Stimulated activated CD8-positive, alpha-beta memory T cell treated with anti-CD3 and anti-CD28 coated beads, Interleukin-4, amount 100 ng/mL, for 48 hours (primary cell): ENCODE results near the gene AQP1.

ENCODE experiments used
- DNase-seq: peaks from one replicate; pipeline ENCODE4 v3.0.0-alpha.2; 2020

AQP1 gene

DNA sequence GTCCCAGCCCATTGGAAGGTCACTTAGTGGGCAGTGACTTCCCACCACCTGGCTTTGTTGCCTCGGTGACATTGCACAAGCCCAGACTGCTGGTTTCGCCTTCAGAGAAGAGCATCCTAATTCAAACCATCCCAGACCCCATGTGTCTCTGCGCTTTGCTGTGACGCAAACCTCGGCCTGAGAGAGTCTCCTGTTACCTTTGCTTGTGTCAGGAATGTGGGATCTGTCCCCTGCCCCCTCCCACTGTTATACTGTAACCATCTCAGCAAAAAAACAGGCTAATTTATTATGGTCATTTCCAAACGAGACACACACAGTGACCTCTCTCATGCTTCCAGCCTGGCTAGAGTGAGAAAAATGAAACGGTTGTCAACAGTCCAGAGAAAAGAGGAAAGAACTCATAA lies 25.0 kb upstream of the AQP1 start:
- no peak for DNase-seq

- no peak for DNase-seq
These were observed 24.2 kb upstream of the AQP1 start for GRCh38 chr7:30887464-30887872.

DNA sequence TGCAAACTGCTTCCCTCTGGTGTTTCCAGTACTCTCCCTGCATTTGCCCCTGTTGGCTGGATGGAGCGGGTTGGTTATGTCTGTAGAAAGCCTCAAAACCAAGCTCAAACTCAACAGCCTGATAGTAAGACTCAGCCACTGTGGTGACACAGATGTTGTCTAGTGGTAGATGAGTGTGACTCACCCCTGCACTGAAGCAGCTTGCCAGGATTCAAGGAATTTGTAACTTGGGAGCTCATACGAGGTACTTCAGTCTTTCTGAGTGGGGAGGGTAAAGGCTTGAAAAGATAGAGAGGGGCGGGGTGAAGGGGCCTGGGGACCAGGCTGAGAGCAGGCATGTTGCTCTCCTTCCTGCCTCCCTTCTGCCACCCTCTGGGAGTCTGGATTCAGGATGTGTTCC lies 22.9 kb upstream of the AQP1 start:
- no peak for DNase-seq

- no peak for DNase-seq
These were observed 21.4 kb upstream of the AQP1 start for GRCh38 chr7:30890226-30890625.

- DNase-seq: no peak
These were observed 18.3 kb upstream of the AQP1 start for GRCh38 chr7:30893357-30893756.

GRCh38 chr7:30894009-30894408 lies 17.6 kb upstream of the AQP1 start:
- no peak for DNase-seq

DNA sequence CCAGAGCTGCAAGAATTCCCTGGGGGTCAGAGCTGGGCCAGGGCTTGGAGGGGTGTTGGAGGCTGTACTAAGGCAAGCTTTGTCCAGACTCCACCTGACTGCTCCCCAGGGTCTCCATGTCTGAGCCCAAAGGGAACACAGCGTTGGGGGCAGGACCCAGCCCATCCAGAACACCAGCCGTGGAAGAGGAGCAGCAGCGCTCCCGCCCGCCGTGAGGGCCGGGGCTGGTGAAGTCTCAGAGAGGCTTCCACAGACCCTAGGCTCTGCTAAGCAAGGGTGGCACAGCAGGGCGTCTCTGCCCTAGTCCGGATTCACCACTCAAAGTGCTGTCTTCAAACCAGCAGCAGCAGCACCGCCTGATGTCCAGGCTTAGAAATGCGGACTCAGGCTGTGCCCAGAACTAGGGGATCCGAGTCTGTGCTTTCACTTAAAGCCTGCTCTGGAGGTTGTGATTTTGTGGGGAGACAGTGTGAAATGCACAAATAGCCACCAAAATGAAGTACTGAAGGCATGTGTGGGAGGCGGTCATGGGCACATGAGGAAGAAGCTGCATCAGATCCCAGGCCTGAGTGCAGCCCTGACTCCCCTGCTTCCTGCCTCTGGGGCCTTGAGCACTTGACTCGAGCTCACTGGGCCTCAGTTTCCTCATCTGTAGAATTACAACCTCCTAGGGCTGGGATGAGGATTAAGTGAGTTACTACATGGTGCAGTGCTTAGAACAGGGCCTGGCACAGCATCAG lies 16.6 kb upstream of the AQP1 start:
- DNase-seq: no peak

DNA sequence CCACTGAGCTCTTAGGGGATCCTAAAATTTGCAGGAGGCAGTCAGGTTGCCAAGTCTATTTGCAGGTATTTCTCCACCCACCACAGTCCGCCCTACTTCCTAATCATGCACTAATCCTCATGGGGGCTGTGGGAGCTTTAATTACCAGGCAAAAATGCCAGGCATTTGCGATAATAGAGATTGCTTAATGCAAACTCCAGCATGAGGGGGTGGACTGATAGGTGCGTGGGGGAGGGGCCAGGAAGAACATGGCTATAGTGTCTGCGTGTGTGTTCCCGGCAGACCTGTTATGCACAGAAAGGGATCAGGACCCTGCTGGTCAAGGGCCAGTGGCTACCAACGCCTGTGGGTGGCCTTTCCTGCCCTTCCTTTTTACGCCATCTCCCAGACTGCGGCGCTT lies 15.6 kb upstream of the AQP1 start:
- no peak for DNase-seq

- DNase-seq: no peak
These were observed 14.6 kb upstream of the AQP1 start for GRCh38 chr7:30896783-30897637.

GRCh38 chr7:30897770-30898169 lies 13.9 kb upstream of the AQP1 start:
- DNase-seq: no peak

DNA sequence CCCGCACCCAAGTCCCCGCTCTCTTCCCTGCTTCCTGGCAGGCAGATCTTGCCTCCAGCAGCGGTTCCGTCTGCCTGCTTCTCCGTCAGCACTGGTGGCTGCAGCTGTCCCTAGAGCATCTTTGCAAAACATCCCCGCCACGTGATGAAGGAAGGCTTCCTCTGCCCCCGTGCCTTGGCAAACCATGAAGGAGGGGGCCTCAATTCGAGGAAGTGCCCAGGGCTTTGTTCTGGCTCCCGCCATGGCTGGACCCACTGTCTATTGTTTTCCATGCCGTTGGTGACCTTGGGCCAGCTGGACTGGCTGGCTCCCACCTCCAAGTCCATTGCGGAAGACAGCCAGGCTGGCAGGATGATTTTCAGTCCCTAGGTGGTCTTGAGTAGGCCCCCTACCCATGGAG lies 13.2 kb upstream of the AQP1 start:
- DNase-seq: no peak

GRCh38 chr7:30899066-30899465 lies 12.6 kb upstream of the AQP1 start:
- no peak for DNase-seq

- DNase-seq: no peak
These were observed 12.0 kb upstream of the AQP1 start for GRCh38 chr7:30899630-30900029.

DNA sequence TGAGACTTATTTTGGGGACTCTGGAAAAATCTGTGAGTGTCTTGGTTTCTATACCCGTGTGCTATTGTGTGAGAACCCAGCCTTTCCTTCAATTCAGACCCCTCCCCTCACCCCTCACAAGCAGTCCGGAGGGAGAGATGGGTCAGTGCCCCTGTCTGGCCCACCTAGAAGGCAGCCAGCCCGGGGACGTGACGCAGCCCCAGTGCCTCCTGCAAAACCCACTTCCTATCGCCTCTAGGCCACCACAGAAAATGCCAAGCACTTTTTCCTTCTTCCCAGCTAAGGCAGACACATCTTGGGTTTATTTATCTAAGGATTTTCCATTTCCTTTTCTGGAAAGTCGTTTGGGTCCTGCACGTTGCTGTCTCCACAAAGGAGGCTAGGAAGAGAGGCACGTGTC lies 11.6 kb upstream of the AQP1 start:
- no peak for DNase-seq

DNA sequence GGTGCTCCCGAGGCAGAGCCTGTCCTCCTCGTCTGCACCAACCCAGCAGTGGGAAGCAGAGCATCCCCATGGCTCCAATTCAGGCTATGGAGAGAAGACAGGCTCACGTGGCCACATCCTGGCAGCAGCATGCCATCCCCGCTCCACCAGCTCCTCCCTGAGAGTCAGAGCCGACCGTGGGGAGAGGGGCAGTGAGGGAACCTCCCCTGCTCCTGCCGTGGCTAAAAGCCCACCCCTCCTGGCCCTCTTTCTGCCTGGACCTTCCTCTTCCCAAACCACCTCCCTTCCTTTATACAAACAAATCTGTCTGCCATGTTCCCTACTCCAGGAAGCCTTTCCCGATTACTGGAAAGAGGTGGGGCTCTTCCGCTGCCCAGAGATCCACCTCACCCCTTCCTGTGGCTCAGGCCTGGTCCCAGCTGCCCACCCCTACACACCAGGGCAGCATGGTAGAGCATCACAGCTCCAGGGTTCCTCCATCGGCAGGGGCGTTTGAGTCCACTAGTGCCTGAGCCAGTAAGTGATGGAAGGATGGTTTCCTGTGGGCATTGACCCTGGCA lies 10.8 kb upstream of the AQP1 start:
- DNase-seq: no peak

DNA sequence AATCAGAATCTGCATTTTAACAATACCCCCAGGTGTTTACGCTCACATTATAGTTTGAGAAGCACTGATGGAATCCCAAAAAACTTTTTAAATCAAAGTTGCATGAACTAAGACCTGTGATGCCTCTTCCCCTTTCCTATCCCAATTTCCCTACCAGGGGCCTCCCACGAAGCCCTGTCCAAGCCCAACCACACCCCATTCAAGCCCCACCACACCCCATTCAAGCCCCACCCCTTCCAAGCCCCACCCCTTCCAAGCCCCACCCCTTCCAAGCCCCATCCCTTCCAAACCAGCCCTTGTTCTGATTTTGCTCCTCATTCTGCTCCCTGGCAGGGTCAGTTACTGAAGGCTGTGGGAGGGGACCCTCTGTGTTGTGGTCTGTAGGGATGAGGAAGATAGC lies 9.8 kb upstream of the AQP1 start:
- DNase-seq: no peak

- no peak for DNase-seq
These were observed 9.2 kb upstream of the AQP1 start for GRCh38 chr7:30902466-30902865.

DNA sequence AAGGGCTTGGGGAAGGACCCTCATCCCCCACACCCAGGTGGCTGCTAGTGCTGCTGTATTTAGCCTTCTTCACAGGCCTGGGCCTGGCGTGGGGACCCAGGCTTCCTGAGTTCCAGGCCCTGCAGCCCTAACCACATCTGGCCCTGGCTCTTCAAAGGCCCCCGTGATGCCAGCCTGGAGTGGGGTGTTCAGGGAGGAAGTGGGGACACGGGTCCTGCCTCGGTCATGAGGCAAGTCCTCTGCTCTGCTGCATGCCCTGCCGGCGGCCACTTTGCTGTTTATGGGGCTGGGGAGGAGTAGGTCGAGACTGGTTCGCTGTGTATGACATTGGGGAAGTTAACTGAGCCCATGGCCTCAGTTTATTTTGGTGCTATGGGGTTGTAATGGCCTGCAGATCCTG lies 8.5 kb upstream of the AQP1 start:
- no peak for DNase-seq

DNA sequence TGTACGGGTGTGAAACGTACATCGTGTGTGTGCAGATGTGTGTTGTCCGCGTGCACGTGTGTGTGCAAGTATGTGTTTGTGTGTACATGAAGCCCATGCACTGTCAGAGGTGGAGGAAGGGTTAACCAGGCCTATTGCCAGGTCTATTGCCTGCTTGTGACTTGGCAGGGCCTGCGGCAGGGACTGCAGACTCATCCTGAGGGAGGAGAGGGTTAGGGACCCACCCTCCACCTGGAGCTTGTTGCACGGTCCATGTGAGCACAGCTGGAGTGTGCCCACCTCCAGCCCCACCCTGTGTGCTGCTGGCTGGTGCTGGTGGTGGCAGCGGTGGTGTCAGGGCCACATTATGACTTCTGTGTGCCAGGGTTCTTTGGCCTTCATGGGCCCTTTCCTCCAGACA lies 7.1 kb upstream of the AQP1 start:
- no peak for DNase-seq

DNA sequence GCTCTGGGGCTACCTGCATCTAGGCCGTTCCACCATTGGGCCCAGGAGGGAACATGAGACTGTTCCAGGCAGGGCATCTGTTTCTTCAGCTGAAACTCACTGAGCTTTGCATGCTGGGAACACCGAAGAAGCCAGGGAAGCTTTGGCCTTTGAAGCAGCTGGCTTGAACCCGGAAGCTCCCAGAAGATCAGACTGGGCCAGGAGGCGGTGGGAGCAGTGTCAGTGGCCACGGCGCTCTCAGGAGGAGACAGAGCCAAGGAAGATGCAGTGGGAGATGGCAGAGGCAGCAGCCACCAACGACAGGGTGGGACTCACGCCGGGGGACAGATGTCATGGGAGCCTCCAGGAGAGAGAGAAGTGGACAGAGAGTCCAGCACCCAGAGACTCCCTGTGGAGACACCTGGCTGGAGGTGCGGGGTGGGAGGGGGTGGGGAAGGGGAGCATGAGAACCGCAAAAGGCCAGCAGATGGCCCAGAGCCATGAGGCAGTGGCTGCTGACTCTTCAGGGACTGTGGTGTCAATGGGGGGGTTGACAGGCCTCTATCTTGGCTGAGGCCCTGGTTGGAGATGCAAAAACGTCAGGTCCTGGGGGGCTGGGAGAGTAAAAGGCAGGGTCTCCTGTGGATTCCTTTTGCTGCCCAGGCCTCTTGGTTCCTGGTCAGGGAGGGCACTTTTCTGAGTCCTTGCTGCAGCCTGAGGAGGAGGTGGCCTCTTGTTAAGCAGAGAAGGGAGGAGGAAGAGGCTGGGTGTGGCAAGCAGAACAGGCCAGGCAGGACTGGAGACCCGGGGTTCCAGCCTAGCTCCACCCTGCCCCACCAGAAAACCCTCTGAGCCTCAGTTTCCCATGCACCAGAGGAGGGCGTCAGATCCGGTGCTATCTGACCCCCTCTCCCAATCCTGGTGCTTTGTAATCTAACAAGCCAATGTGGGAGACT lies 6.3 kb upstream of the AQP1 start:
- DNase-seq: no peak

DNA sequence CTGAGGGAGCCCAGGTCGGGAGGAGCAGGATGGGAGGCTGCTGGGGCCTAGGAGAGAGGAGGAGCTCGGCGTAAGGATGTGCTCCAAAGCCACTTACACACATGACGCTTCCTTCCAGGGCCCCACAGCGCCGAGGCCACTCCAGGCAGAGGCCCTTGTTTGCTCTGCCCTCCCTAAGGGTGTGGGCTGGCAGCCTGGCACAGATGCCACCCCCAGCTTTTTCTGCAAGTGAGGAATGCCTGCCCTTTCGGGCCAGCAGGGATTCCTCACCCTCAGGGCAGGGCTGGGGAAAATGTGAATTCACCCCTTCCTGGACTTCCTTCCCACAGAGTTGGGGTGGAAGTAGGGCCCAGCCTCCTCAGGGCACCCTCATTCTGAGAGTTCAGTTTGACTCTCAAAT lies 5.6 kb upstream of the AQP1 start:
- DNase-seq: no peak

DNA sequence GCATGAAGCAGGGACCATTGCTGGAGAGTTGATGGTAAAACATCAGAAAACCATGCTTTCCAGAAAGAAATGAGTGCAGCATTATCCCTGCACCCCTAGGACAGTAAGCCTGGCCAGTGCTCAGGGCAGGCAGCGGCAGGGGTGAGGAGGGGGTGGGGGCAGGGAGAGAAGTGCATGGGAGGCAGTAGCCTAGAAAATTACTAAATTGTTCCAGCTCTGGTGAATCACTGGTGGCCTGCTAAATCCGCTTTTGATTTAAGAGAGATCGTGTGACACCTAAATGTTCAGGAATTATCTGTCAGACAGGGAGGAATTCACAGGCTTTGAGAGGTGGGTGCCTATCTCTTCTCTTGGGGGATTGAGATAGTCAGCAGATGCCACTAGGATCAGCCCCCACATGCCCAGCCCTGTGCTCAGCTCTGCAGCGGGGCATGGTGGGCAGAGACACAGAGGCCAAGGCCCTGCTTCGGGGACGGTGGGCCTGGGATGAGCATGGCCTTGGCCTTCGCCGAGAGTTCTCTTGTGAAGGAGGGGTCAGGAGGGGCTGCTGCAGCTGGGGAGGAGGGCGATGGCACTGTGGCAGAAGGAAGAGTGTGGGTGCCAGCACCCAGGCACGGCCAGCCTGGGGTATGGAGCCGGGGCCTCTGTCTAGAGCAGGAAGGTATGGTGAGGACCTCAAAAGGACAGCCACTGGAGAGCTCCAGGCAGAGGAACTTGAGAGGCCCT lies 5.0 kb upstream of the AQP1 start:
- no peak for DNase-seq
